NB4 (cell line): ENCODE measurements around the gene NFIX.

ENCODE experiments used
- POLR2A ChIP-seq: IDR thresholded peaks from 2 replicates; pipeline ENCODE4 v1.6.1; 2011; ENCODE audit warnings: mild to moderate bottlenecking; ENCODE audit not compliant: insufficient read length; ENCODE audit errors: extremely low read depth
- TF ChIP-seq, protein P1 (sequence below): IDR thresholded peaks from one replicate; pipeline ENCODE4 v1.5.1; 2012; ENCODE audit warnings: low read depth, low read length

DNA sequence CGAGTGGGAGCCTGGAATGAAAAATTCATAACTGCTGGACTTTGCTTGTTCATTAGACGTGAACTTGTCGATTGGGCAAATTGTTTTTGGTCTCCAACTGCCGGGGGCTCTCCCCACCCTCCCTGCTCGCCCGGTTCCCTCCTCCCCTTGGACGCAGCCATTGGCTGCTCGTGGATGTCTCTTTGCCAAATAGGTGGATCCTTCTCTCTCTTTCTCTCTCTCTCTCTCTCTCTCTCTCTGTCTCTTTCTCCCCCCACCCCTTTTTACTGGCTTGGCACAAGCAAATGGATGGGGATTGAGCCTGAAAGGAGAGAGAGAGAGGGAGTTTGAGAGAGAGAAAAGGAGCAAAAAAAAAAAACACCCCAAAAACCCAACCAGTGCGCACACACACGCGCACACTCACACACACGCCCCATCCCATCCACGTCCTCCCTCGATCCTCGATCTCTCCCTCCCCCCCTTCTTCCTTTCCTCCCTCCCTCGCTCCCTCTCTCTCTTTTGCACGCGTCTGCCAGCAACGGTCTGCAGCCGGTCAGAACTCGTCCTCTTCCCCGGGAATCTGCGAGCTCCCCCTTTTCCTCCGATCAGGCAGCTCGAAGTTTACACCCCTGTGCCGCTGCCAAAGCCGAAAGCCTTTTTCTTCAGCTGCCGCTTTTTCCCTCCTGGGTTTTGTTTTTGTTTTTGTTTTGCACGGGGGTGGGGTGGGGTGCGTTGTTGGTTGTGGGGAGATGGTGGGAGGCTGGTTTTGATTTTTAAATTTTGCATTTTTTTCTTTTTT is 27.8 kb downstream of the NFIX start:
- TF ChIP-seq, protein P1, sequence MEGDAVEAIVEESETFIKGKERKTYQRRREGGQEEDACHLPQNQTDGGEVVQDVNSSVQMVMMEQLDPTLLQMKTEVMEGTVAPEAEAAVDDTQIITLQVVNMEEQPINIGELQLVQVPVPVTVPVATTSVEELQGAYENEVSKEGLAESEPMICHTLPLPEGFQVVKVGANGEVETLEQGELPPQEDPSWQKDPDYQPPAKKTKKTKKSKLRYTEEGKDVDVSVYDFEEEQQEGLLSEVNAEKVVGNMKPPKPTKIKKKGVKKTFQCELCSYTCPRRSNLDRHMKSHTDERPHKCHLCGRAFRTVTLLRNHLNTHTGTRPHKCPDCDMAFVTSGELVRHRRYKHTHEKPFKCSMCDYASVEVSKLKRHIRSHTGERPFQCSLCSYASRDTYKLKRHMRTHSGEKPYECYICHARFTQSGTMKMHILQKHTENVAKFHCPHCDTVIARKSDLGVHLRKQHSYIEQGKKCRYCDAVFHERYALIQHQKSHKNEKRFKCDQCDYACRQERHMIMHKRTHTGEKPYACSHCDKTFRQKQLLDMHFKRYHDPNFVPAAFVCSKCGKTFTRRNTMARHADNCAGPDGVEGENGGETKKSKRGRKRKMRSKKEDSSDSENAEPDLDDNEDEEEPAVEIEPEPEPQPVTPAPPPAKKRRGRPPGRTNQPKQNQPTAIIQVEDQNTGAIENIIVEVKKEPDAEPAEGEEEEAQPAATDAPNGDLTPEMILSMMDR, result no peak
- no peak for TF ChIP-seq POLR2A
